Measurements from ENCODE around the gene KLHDC4.

- TF ChIP-seq JUN (IDR thresholded peaks at IDR 0.05) (no peak), CTCF (IDR thresholded peaks at IDR 0.05) (no peak), RAD21 (conservative IDR thresholded peaks at IDR 0.05 in 1 of 2, IDR thresholded peaks at IDR 0.05 in 1 of 2) (no peak)
Measured at GRCh38 chr16:87712184-87712762, 53.5 kb downstream of the KLHDC4 start.
